Stimulated activated CD8-positive, alpha-beta memory T cell treated with anti-CD3 and anti-CD28 coated beads, Interleukin-7, amount 100 ng/mL, for 1 hour (primary cell): ENCODE data around the gene CCDC74B.
"Not testable (repeated sequence)": the region's sequence is repeated elsewhere in the genome, so short reads cannot be mapped to it uniquely, and the experiment has no call there.

Experiments used
- DNase-seq, 2 donors: peaks; one replicate each; pipeline ENCODE4 v3.0.0-alpha.2; 2020; ENCODE audit warnings: low read depth in 2 of 2

Gene CCDC74B

DNA sequence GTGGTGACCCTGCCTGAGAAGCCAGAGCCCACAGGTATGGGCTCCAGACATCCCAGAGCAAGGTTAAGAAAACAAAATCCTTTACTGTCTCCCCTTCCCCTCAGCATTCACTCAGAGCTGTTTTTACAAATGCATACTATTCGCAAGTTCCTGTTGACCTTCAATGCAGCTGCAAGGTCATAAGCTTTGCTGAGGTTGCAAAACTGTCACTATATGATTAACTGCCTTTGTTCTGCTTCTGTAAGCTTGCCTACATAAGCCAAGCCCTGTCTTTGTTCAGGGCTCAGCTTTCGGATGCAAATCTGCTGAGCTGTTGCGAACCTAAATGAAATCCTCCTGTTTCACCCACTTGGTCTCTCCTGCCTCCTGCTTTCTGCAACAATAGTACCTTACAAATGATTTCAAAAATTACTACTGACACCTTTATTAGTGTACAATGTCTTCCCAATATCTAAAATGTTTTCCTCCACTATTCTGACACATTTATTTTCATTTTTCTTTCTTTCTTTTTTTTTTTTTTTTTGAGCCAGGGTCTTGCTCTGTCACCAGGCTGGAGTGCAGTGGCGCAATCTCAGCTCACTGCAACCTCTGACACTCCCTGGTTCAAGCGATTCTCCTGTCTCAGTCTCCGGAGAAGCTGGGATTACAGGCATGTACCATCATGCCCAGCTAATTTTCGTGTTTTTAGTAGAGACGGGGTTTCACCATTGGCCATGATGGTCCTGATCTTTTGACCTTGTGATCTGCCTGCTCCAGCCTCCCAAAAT lies 42.1 kb downstream of the CCDC74B start:
- DNase-seq = not testable (repeated sequence)
